ENCODE measurements around the gene IFI27L2. TPM values are rescaled to one million over a fixed set of nuclear protein-coding genes. Genes with fewer than 3 reads are reported as not detected.
"Not testable (repeated sequence)": the region's sequence is repeated elsewhere in the genome, so short reads cannot be mapped to it uniquely, and the experiment has no call there.

Gene IFI27L2
- total RNA-seq, 1 donor from 2014 or later = 171 TPM

DNA sequence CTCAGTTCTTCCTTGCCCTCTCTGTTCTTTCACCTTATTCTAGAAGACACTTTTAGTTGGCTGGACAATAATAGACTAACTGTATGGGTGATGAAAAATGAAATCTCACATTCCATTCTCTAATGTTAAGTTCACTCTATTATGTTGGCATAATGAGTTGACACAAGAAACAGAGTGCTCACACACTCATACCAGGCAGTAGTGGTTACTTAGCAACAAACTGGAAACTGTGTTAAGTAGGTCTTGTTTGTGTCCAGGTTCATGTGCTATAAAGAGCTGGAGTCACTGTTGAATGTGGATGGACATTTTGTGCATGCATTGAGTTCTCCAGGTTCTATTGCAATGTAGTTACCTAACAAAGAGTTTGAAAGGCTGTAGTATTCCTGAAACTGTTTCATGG is 27.8 kb upstream of the IFI27L2 start:
- no peak for TF ChIP-seq POLR2A (IDR thresholded peaks at IDR 0.05)
- no peak for TF ChIP-seq POLR2AphosphoS5 (IDR thresholded peaks at IDR 0.05; ENCODE audit: insufficient read depth in 1 of 2, low read depth in 1 of 2)
- TF ChIP-seq, protein P1, sequence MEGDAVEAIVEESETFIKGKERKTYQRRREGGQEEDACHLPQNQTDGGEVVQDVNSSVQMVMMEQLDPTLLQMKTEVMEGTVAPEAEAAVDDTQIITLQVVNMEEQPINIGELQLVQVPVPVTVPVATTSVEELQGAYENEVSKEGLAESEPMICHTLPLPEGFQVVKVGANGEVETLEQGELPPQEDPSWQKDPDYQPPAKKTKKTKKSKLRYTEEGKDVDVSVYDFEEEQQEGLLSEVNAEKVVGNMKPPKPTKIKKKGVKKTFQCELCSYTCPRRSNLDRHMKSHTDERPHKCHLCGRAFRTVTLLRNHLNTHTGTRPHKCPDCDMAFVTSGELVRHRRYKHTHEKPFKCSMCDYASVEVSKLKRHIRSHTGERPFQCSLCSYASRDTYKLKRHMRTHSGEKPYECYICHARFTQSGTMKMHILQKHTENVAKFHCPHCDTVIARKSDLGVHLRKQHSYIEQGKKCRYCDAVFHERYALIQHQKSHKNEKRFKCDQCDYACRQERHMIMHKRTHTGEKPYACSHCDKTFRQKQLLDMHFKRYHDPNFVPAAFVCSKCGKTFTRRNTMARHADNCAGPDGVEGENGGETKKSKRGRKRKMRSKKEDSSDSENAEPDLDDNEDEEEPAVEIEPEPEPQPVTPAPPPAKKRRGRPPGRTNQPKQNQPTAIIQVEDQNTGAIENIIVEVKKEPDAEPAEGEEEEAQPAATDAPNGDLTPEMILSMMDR (IDR thresholded peaks at IDR 0.05) = no peak
- intact Hi-C loops (cut with DNase I) = no loop called here

DNA sequence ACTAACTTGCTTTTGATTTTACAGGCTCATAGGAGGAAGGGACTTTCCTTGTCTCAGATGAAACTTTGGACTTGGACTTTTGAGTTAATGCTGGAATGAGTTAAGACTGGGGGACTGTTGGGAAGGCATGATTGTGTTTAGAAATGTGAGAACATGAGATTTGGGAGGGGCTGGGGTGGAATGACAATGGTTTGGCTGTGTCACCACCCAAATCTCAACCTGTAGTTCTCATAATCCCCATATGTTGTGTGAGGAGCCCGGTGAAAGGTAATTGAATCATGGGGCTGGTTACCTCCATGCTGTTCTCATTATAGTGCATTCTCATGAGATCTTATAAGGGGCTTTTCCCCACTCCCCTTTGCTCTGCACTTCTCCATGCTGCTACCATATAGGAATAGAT is 26.7 kb upstream of the IFI27L2 start:
- H3K4me1 ChIP-seq; H3K27ac ChIP-seq; H3K4me3 ChIP-seq; H3K9me3 ChIP-seq; intact Hi-C loops (cut with DNase I); H3K27me3 ChIP-seq; DNase-seq (ENCODE audit: extremely low spot score in 2 of 2); H3K36me3 ChIP-seq: not testable (repeated sequence)

More for the DNA sequence above, 27.8 kb upstream of the IFI27L2 start:
- H3K4me3 ChIP-seq = no peak overlapping the region
- no peaks in the 10 kb centered on the region for H3K36me3 ChIP-seq
- H3K27me3 ChIP-seq = no peaks in the 10 kb centered on the region
- no peak for DNase-seq (ENCODE audit: extremely low spot score in 2 of 2)
- no peak overlapping the region for H3K27ac ChIP-seq
- H3K4me1 ChIP-seq = no peaks in the 10 kb centered on the region
- no peaks in the 10 kb centered on the region for H3K9me3 ChIP-seq

DNA sequence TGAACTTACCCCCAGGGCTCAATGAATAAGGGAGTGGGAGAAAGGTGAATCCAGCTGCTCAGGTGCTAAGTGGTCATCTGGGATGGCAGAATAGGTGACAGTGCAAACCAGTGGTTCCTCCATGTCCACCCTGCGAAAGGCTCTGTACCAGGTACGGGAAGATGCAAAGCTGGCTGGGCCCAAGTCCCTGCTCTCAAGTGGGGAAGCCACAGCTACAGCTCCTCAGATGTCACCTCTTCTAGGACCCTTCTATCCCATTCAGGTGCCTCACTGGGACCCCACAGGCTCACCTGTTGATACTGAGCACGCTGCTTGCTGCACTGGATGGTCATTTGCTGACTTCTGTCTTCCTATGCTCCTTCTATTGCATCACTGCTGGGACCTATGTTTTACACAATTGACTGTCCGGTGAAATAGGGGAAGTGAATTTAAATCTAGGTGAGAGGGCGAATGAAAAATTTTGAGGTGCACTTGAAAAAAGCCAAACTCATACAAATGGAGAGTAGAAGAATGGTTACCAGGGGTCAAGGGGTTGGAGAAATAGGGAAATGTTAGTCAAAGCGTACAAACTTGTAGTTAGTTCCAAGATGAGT is 24.4 kb upstream of the IFI27L2 start:
- TF ChIP-seq, protein P1 (IDR thresholded peaks at IDR 0.05) = no peak
- TF ChIP-seq POLR2AphosphoS5 (IDR thresholded peaks at IDR 0.05; ENCODE audit: insufficient read depth in 1 of 2, low read depth in 1 of 2) = no peak
- no peak for TF ChIP-seq POLR2A (IDR thresholded peaks at IDR 0.05)
- H3K4me1 ChIP-seq = no peaks in the 10 kb centered on the region
- intact Hi-C loops (cut with DNase I) = no loop called here
- no peak overlapping the region for H3K27ac ChIP-seq
- H3K4me3 ChIP-seq = no peak overlapping the region
- H3K36me3 ChIP-seq = no peaks in the 10 kb centered on the region
- no peaks in the 10 kb centered on the region for H3K27me3 ChIP-seq
- no peak for DNase-seq (ENCODE audit: extremely low spot score in 2 of 2)
- H3K9me3 ChIP-seq = no peaks in the 10 kb centered on the region

DNA sequence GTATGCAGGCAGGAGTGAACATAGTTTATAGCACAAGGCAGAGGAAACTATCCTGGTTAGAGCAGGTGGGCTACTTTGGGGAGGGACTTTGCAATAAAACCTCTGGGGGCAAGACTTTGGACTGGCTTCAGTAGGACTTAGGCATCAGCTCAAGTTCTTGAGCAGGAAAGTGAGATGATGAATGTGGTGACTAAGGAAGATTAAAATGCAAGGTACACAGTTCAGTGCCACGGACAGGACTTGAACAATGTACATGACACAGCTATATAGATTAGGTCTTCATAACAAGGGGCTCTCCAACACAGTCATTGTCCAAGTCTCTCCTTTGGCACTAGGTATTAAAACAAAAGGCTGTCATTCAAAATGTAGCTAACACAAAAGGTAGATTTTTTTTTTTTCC is 23.3 kb upstream of the IFI27L2 start:
- no peak for DNase-seq (ENCODE audit: extremely low spot score in 2 of 2)
- TF ChIP-seq, protein P1 (IDR thresholded peaks at IDR 0.05) = no peak
- TF ChIP-seq POLR2A (IDR thresholded peaks at IDR 0.05) (no peak), POLR2AphosphoS5 (IDR thresholded peaks at IDR 0.05; ENCODE audit: insufficient read depth in 1 of 2, low read depth in 1 of 2) (no peak)
- H3K27ac ChIP-seq = no peak overlapping the region
- H3K36me3 ChIP-seq = no peaks in the 10 kb centered on the region
- H3K27me3 ChIP-seq = no peaks in the 10 kb centered on the region
- H3K9me3 ChIP-seq = no peaks in the 10 kb centered on the region
- intact Hi-C loops (cut with DNase I) = no loop called here
- H3K4me3 ChIP-seq = no peak overlapping the region
- no peaks in the 10 kb centered on the region for H3K4me1 ChIP-seq

DNA sequence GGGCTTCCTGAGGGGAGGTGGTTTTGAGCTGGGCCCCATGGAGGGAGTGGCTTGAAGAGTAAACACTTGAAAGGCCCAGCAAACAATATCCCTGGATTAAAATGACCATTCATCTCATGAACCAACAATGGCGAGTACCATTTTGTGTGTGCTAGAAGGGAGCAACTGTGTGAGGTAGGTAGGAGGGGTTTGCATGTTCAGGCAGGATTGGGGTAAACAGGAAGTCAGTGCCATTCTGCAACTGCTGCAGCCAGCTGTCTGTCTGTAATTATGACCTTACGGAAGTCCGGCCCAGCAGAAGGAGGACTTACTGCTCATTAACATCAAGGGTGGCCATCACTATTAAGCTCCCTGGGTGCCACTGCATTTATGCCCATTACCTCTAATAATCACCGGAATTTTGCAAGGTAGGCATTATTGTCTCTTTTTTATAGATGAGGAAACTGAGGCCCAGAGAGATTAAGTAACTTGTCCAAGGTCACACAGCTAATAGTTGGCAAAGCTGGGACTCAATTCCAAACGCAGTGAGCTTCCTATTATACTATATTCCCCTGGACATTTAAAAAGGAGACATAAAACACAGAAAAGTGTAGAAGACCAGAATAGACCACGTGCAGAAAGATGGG is 16.6 kb upstream of the IFI27L2 start:
- no peaks in the 10 kb centered on the region for H3K27me3 ChIP-seq
- intact Hi-C loops (cut with DNase I) = no loop called here
- DNase-seq (ENCODE audit: extremely low spot score in 2 of 2) = no peak
- H3K4me3 ChIP-seq = no peak overlapping the region
- no peak overlapping the region for H3K27ac ChIP-seq
- H3K9me3 ChIP-seq = no peaks in the 10 kb centered on the region
- no peaks in the 10 kb centered on the region for H3K36me3 ChIP-seq
- no peaks in the 10 kb centered on the region for H3K4me1 ChIP-seq
- TF ChIP-seq, protein P1 (IDR thresholded peaks at IDR 0.05) = no peak
- TF ChIP-seq POLR2A (IDR thresholded peaks at IDR 0.05) (no peak), POLR2AphosphoS5 (IDR thresholded peaks at IDR 0.05; ENCODE audit: insufficient read depth in 1 of 2, low read depth in 1 of 2) (no peak)

All from vagina (tissue), 2 donors.